ENCODE results near the gene FOXL3.

The FOXL3 gene

GRCh38 chr7:300048-300447, 10.1 kb downstream of the FOXL3 start:
- H3K4me3 ChIP-seq (ENCODE audit: low read depth, low read length), result no peak overlapping the region
- no peak for TF ChIP-seq CTCF (IDR thresholded peaks at IDR 0.05; ENCODE audit: borderline replicate concordance, insufficient read depth, low read depth, low read length)

GRCh38 chr7:300546-301290, 10.7 kb downstream of the FOXL3 start:
- H3K4me3 ChIP-seq (ENCODE audit: low read depth, low read length), result no peak overlapping the region
- TF ChIP-seq CTCF (IDR thresholded peaks at IDR 0.05; ENCODE audit: borderline replicate concordance, insufficient read depth, low read depth, low read length), result no peak

- no peak for TF ChIP-seq CTCF (IDR thresholded peaks at IDR 0.05; ENCODE audit: borderline replicate concordance, insufficient read depth, low read depth, low read length)
- H3K4me3 ChIP-seq (ENCODE audit: low read depth, low read length), result no peak overlapping the region
Observed at GRCh38 chr7:301291-302053, 11.5 kb downstream of the FOXL3 start.

- H3K4me3 ChIP-seq (ENCODE audit: low read depth, low read length), result no peak overlapping the region
- TF ChIP-seq CTCF (IDR thresholded peaks at IDR 0.05; ENCODE audit: borderline replicate concordance, insufficient read depth, low read depth, low read length), result no peak
Observed at GRCh38 chr7:302054-302992, 12.4 kb downstream of the FOXL3 start.

- no peak for TF ChIP-seq CTCF (IDR thresholded peaks at IDR 0.05; ENCODE audit: borderline replicate concordance, insufficient read depth, low read depth, low read length)
- H3K4me3 ChIP-seq (ENCODE audit: low read depth, low read length), result no peak overlapping the region
Observed at GRCh38 chr7:303425-303824, 13.5 kb downstream of the FOXL3 start.

GRCh38 chr7:303884-304573, 14.1 kb downstream of the FOXL3 start:
- no peak overlapping the region for H3K4me3 ChIP-seq (ENCODE audit: low read depth, low read length)
- no peak for TF ChIP-seq CTCF (IDR thresholded peaks at IDR 0.05; ENCODE audit: borderline replicate concordance, insufficient read depth, low read depth, low read length)
